ENCODE data around the gene SDR9C7. TPM values are rescaled to one million over a fixed set of nuclear protein-coding genes. Genes with fewer than 3 reads are reported as not detected.

Gene SDR9C7
- total and polyA plus RNA-seq, 2 of the 8 experiments (the other 6 are each of a cell fraction or from before 2014, with no cell fraction given), result 0.11 TPM; not detected in 1

DNA sequence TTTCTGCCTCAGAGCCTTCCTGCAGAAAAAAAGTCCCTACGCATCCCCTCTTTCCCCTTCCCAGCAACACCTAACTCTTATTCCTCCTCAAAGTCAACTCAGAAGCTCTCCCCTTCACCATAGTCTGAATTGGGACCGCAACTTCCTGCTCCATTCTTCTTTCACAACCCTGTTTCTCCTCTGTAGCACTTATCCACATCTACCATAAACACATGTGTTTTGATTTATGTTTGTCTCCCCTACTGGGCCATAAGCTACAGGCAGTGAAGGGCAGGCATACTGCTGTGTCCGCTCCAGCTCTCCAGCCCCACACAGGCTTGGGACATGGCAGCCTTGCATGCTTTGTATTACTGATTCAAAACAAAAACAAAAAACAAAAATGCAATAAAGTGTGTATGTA, 5.9 kb downstream of the SDR9C7 start:
- Histone ChIP-seq H2BK15ac (ENCODE audit: low read length) (peak overlapping the region; percentile 67; the same call in 1 of the 2 replicates), H2BK120ac (replicated peaks; ENCODE audit: low read depth, low read length) (no peak overlapping the region), H3K4me2 (ENCODE audit: insufficient read depth in 1 of 2, low read depth in 2 of 2, low read length in 2 of 2) (no peak overlapping the region), H3K79me2 (ENCODE audit: control insufficient read depth in 1 of 2, insufficient read depth in 2 of 2, low read length in 2 of 2) (no peaks in the 10 kb centered on the region), H3K18ac (ENCODE audit: extremely low read depth, low read length) (no peak overlapping the region), H3K4me3 (ENCODE audit: extremely low read depth in 1 of 4, insufficient read depth in 2 of 4, low read depth in 3 of 4, low read length in 4 of 4) (no peak overlapping the region), H3K36me3 (ENCODE audit: control insufficient read depth in 2 of 4, insufficient read depth in 4 of 4, low read length in 3 of 4) (no peaks in the 10 kb centered on the region), H3K56ac (replicated peaks; ENCODE audit: insufficient read length, low read depth, low read length) (no peak overlapping the region), H2AK5ac (ENCODE audit: low read depth, low read length) (no peak overlapping the region), H3K14ac (ENCODE audit: insufficient read length) (no peak overlapping the region), H3K27me3 (replicated peaks in 1 of 4; ENCODE audit: control insufficient read depth in 3 of 4, extremely low read depth in 1 of 4, insufficient read depth in 3 of 4, low read length in 3 of 4) (no peaks in the 10 kb centered on the region), H4K20me1 (replicated peaks in 1 of 2; ENCODE audit: control insufficient read depth in 1 of 2, insufficient read depth in 2 of 2, low read length in 2 of 2) (no peaks in the 10 kb centered on the region), H4K91ac (replicated peaks; ENCODE audit: insufficient read length, low read length) (no peak overlapping the region), H3K23me2 (ENCODE audit: low read depth, low read length) (no peaks in the 10 kb centered on the region), H3K9me3 (ENCODE audit: insufficient read depth in 2 of 2, low read depth in 1 of 2, low read length in 1 of 2) (no peaks in the 10 kb centered on the region), H2BK12ac (ENCODE audit: low read depth, low read length) (no peak overlapping the region), H3K23ac (ENCODE audit: insufficient read length) (no peak overlapping the region), H3K27ac (ENCODE audit: low read depth, low read length) (no peak overlapping the region), H2BK5ac (ENCODE audit: low read depth, low read length) (no peak overlapping the region), H2BK20ac (ENCODE audit: low read length) (no peak overlapping the region), H2AFZ (ENCODE audit: low read length) (0 out of 2 replicates have a peak overlapping the region, but pooled peaks have one; percentile 11), H4K5ac (ENCODE audit: insufficient read length, low read depth, low read length) (no peak overlapping the region), H3K4me1 (replicated peaks in 1 of 4; ENCODE audit: control insufficient read depth in 3 of 4, insufficient read depth in 4 of 4, low read length in 3 of 4) (peaks cover 0 to 9% (median 3%) of the 10 kb centered on the region in 4 experiments; a peak in 6 of 7 replicates), H3K4ac (replicated peaks; ENCODE audit: insufficient read length, low read depth, low read length) (no peak overlapping the region), H3K79me1 (ENCODE audit: low read depth, low read length) (no peaks in the 10 kb centered on the region), H3K9ac (replicated peaks in 1 of 4; ENCODE audit: extremely low read depth in 1 of 4, low read depth in 3 of 4, low read length in 3 of 4) (no peak overlapping the region), H4K8ac (ENCODE audit: extremely low read depth, insufficient read depth, low read length) (no peak overlapping the region)
- FAIRE-seq, result no peak
- ChIA-PET POLR2A (ENCODE audit: partially characterized antibody) (no interaction called here), CTCF (ENCODE audit: partially characterized antibody) (interaction anchor here (0.6 to 3.1 kb wide), 3 partner anchors 25 to 80 kb away, joined by 3 to 18 read pairs (median 4); no protein-coding TSS in a partner anchor)
- 82% methylated on average over 3 of the region's 3 CpGs; no CpG with 5 or more reads in 1 of the 2 experiments for WGBS, 2 experiments (ENCODE audit: extremely low coverage in 1 of 2, insufficient coverage in 1 of 2, insufficient read length in 1 of 2, insufficient replicate concordance in 2 of 2, low coverage in 1 of 2, low lambda C conversion rate in 2 of 2, missing lambda C conversion rate in 1 of 2)
- DNase-seq (ENCODE audit: low read depth in 1 of 2, low spot score in 2 of 2), result no peak
- no peak for TF ChIP-seq HDAC6 (IDR thresholded peaks at IDR 0.05; ENCODE audit: low read depth, low read length)
- no peak for TF ChIP-seq CHD2 (IDR thresholded peaks at IDR 0.05; ENCODE audit: low read length)
- no peak for TF ChIP-seq RNF2 (IDR thresholded peaks at IDR 0.05; ENCODE audit: borderline replicate concordance, low read depth, low read length, missing control alignments, poor library complexity, severe bottlenecking)
- no peak for TF ChIP-seq HDAC2 (IDR thresholded peaks at IDR 0.05; ENCODE audit: borderline replicate concordance in 1 of 2, low read depth in 2 of 2, low read length in 2 of 2)
- no peak for TF ChIP-seq SAP30 (IDR thresholded peaks at IDR 0.05; ENCODE audit: insufficient read depth, insufficient replicate concordance, low read length)
- TF ChIP-seq TCF12 (IDR thresholded peaks at IDR 0.05; ENCODE audit: low read depth, low read length), result no peak
- no peak for TF ChIP-seq NRF1 (IDR thresholded peaks at IDR 0.05; ENCODE audit: low read depth, low read length)
- TF ChIP-seq CTBP2 (IDR thresholded peaks at IDR 0.05; ENCODE audit: borderline replicate concordance, insufficient read depth, insufficient read length, low read length), result no peak
- no peak for TF ChIP-seq GTF2F1 (IDR thresholded peaks at IDR 0.05; ENCODE audit: borderline replicate concordance, low read depth, low read length)
- no peak for TF ChIP-seq TAF7 (optimal IDR thresholded peaks at IDR 0.05; ENCODE audit: borderline replicate concordance, low read depth, low read length)

Data from H1 (cell line).